Neural progenitor cell (in vitro differentiated cells): Measurements from ENCODE around the gene KRTAP5-2.

Experiments used
- CTCF ChIP-seq: fragments of 200-600 bp; sonication (generic); IDR thresholded peaks from 2 replicates; pipeline ENCODE4 v1.5.1; 2017; ENCODE audit warnings: antibody characterized with exemption, mild to moderate bottlenecking
- EZH2phosphoT487 ChIP-seq: fragments of 200-600 bp; sonication (generic); IDR thresholded peaks from 2 replicates; pipeline ENCODE4 v1.6.1; 2017; ENCODE audit warnings: antibody characterized with exemption

- TF ChIP-seq CTCF (no peak), EZH2phosphoT487 (no peak)
These were observed 25.6 kb upstream of the KRTAP5-2 start for GRCh38 chr11:1623716-1624115.
